Measurements from ENCODE around the gene MEIKIN.

MEIKIN gene

DNA sequence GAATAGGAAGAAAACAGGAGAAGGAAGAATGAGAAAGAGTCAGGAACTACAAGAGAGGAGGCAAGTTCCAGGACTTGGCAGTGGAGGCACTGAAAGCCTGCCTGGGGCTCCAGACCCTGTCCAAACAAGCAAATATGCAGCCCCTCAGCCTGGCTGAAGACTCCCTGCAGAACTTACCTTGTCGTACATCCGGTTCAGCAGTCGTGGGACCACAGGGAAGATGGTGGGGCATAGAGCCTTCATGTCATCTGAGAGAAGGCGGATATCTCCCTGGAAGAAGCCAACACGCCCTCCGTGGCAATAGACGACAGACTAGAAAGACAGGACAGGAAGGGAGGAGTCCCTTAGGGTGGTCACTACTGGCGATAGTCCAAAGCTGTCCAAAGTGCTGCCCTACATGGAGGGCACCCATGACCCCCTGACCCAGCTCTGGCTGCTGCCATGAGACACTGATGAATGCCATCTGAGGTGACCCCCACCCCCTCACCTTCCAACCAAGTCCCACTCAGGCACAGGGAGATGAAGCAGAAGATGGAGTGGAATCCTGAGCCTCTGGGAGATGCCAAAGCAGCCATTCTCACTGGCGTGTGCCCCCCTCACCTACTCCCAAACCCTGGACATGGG lies 27.7 kb upstream of the MEIKIN start:
- no peak for DNase-seq

GRCh38 chr5:131968396-131968954 lies 23.0 kb upstream of the MEIKIN start:
- DNase-seq, result no peak

- no peak for DNase-seq
These were observed 21.1 kb upstream of the MEIKIN start for GRCh38 chr5:131966551-131966950.

- DNase-seq, result no peak
These were observed 20.5 kb upstream of the MEIKIN start for GRCh38 chr5:131965826-131966415.

DNA sequence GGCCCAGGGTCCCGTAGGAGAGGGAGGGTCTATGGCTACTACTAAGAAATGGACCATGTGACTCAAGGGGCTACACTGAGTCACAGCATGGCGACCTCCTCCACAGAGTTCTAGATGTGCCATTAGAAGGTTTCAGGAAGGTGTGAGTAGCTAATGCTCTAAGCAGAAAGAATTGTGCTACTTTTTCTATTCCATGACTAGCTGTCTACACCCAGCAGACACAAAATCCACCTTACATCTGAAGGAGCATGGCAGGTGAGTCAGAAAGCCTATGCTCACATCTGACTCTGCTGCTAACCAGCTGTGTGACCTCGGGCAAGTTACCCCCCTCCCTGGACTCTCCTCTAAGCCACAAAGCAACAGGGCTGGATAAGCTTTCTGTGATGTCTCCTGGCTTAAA lies 14.4 kb upstream of the MEIKIN start:
- DNase-seq, result no peak

GRCh38 chr5:131959136-131959535 lies 13.7 kb upstream of the MEIKIN start:
- DNase-seq, result no peak

GRCh38 chr5:131957721-131958441 lies 12.4 kb upstream of the MEIKIN start:
- no peak for DNase-seq

DNA sequence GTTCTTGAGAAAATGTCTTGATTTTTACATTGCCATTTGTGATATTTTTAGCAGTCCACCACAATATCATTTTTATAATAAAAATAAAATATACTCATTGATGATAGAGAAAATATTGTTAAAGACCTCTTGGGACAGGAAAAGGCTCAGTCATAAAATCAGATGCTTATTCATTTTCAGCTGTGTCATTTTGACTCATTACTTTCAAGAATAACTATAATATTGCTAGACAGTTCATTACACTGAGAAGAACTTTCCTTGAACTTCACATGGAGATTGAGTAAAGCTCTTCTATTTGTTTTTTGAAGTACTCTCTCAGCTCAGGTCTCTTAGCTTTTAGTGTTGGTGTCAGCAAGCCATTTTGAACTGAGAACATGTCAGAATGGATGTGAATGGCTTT lies 8.5 kb upstream of the MEIKIN start:
- DNase-seq, result no peak

DNA sequence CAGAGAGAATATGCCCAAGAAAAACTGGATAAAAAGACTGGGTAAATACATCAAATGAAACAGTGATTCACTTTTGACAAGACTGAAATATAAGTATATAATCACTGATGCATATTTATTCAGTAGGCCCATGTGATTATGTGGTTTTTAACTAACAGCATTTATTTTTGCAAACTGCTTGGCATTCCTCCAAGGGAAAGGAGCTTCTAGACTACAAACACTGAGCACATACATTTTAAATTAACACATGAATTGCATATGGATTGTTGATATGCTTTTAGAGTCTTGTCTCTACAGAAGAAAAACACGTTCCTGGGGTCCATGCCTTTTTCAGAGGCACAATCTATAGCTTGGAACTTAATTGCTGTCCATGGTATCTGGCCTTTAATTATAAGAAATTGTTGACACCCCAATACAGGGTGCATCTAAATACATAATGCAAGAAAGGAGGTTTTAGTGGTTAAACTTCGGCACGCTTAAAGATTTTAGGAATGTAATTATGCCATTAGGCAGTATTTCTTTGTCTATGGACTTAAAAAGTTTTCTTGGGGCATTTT lies 6.9 kb upstream of the MEIKIN start:
- no peak for DNase-seq

DNA sequence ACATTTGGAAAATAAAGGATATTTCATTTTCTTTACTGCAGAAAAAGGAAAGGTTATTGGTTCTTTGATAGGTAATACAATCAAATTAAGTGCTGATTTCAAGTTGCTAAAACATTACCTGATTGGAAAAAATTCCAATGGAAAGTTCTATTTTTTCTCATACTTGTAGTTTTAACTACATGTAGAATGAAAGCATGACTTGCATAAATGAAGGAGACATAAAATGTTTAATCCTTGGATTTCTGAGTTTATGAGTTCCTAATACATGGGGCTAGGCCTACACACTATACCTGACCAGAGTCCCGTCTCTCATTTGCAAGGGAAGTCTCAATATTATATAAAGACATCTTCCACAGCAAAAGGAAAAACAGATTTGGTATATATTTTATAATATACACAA lies 5.2 kb upstream of the MEIKIN start:
- DNase-seq, result no peak

- DNase-seq, result no peak
These were observed 2.0 kb upstream of the MEIKIN start for GRCh38 chr5:131947445-131947844.

GRCh38 chr5:131944702-131945550 lies 537 bp downstream of the MEIKIN start:
- DNase-seq, result no peak

- no peak for DNase-seq
These were observed 1.5 kb downstream of the MEIKIN start for GRCh38 chr5:131943916-131944315.

DNA sequence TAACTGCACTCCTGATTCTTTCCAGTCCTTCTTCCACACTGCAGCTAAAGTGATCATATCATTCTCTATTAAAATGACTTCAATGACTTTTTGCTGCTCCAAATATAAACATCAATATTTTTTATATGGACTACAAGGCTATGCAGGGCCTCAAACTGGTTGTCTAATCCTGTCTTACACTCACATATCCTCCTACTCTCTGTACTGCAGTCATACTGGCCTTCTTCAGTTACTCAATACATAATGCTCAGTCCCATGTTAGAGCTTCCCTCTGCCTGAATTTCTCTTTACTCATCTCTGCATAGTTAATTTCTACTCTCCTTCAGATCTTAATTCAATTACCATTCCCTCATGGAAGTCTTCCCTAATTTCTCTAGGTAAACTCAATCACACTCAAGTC lies 3.4 kb downstream of the MEIKIN start:
- no peak for DNase-seq

- DNase-seq, result no peak
These were observed 5.6 kb downstream of the MEIKIN start for GRCh38 chr5:131939690-131940345.

- no peak for DNase-seq
These were observed 13.2 kb downstream of the MEIKIN start for GRCh38 chr5:131932235-131932634.

DNA sequence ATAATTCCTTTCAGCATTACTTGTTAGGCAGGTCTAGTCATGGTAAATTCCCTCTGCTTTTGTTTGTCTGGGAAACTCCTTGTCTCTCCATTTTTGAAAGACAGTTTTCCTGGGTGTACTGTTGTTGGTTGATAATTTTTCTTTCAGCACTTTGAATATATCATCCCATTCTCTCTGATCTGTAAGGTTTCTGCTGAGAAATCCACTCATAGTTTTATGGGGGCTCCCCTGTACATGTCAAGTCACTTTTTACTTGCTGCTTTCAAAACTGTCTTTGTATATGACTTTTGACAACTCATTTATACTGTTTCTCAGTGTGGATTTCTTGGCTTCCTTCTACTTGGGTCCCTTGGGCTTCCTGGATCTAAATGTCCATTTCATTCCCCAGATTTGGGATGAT lies 16.5 kb downstream of the MEIKIN start:
- DNase-seq, result no peak

- DNase-seq, result no peak
These were observed 19.3 kb downstream of the MEIKIN start for GRCh38 chr5:131926168-131926567.

DNA sequence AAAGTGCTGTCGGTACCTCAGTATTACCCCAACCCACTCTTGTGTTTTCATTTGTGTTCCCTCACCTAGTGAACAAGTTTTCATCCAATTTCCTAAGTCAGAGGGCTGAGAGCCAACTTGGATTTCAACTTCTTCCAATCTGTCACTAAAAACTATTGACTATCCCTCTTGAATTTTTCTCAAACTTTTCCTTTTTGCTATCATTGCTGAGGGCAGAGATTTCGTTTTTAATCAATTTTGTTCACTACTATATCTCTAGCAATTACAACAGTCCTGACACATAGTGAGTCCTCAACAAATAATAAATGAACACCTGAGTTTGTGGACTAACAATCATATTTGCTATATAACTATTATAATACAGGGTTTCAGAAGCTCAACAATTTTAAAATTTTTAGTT lies 29.0 kb downstream of the MEIKIN start:
- DNase-seq, result no peak

GRCh38 chr5:131914472-131914871 lies 31.0 kb downstream of the MEIKIN start:
- no peak for DNase-seq

- DNase-seq, result no peak
These were observed 31.9 kb downstream of the MEIKIN start for GRCh38 chr5:131913603-131914002.

- no peak for DNase-seq
These were observed 38.8 kb downstream of the MEIKIN start for GRCh38 chr5:131906668-131907067.
